Stimulated activated CD8-positive, alpha-beta memory T cell treated with anti-CD3 and anti-CD28 coated beads, Interleukin-15, amount 100 ng/mL, for 24 hours (primary cell): Measurements from ENCODE around the gene SPDEF.

Experiments
- DNase-seq: peaks from one replicate; pipeline ENCODE4 v3.0.0-alpha.2; 2020; ENCODE audit warnings: low read depth

SPDEF gene

DNA sequence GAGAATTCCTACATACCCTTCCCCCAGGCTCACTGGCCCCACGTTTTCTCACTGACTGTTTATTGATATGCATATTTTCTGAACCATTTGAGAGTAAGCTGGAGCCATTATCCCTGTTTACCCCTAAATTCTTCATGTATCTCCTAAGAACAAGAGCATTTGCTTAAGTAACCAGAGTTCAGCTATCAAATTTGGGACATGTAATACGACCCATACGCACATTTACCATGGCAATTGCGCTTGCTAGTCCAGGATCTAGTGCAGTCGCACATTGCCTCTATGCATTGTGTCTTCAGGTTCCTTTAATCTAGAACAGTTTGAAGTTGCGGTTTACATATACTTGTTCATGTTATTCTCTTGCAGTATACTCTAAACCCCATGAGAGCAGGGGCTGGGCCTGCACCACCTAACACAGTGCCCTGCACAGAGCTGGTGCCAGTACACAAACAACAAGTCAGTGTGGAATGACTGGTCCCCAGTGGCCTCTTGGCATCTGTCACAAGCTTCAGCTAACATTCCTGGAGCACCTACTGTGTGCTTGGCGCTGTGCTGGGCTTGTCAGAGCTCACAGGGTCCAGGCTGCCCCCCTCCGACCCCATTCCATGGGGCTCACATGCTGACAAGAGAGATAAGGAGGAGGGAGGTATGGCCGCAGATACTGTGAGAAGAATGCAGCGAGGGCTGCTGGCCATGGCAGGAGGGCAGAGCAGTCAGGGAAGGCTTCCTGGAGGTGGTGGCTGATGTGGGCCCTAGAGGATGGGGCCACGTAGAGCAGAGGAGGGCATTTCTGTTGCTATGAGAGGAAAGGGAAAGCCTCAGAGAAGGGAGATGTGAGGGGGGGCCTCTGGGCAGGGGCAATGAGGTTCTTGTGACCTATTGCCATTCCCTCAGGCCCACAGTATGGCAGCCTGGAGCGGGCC is 28.1 kb downstream of the SPDEF start:
- DNase-seq: no peak

DNA sequence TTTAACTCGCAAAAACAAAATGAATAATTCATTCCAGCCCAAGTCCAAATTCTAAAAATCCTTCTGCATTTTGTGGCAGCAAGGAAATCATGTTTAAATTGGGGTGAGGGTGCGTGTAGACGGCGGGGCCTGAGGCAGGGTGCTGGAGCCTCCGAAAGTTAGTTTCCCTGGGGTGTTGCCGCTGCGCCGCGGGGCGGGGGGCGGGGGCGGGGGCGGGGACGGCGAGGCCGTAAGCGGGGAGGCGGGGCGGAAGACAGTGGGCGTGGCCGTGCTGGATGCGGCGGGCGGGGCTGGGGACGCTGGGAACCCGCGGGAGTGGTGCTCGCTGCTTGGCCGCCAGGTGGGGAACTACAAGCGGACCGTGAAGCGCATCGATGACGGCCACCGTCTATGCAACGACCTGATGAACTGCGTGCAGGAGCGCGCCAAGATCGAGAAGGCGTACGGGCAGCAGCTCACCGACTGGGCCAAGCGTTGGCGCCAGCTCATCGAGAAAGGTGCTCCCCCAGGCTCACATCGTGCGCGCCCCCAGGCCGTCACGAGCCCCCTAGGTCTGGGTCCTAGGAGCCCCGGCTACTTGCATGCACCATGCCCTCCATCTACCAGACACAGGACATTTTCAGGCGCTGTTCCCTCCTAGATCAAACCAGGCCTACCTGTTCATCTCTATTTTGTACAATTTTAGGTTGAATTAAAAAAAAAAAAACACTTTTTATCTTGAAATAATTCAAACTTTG is 29.0 kb downstream of the SPDEF start:
- peak; percentile 96 for DNase-seq

DNA sequence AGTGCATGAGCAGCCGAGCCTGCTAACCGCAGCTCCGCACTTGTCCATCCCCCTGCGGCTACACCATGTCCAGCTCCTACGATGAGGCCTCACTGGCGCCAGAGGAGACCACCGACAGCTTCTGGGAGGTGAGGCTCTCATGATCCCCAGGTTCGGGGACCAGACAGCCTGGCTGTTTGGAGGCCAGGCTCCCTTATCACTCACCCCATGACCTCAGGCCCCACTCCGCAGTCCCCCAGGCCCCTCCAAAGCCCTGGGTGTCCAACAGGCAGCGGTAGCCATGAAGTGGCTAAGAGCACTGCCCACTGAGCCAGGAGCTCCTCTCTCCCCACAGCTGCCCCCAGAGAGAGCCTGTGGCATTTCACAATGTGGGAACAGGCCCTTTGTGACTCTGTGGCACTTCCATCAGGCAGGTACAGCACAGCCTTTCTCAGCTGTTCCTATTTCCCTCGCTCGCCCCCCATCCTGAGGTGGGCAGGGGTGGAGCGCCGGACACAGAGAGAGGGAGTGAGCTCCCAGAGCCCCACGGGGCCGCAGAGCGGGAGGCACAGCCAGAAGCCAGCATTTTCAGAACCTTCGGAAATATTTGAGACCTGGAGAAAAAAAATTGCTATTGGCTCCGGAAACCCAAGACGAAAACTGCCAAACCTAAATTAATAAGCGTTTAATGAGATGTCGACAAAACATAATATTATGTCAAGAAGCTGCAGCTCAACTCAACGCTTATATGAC is 29.7 kb downstream of the SPDEF start:
- no peak for DNase-seq

DNA sequence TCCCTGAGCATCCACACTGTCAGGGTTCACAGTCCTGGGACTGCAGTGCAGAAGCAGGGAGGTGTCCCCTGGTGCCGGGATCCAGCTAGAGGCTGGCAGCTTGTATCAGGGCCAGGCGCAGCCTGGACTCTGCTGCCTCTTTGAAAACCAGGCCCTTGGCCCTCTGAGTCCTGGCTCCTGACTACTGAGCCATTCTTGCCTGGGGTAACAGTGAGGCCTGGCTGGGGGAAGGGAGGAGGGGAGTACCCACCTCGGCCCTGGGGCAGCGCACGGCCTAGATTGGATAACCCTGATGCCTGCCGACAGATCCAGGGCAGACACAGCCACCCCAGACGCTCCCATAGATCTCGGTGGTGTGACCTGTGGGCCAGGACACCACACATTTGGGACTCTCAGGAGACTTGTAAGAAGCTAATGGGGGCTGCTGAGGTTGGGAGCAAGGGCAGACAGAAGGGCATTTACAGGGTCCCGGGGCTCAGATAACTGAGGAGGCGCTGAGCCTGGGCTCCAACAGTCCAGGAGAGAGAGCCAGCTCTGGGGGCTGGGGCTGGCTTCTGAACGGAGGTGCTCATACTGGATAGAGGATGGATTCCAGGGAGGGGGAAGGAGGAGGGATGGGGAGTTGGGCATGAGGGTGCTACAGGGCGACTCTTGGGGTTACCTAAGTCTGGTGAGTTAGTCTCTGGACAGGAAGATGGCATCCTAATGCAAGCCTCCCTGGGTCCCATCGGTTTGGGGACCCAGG is 30.5 kb downstream of the SPDEF start:
- DNase-seq: no peak

DNA sequence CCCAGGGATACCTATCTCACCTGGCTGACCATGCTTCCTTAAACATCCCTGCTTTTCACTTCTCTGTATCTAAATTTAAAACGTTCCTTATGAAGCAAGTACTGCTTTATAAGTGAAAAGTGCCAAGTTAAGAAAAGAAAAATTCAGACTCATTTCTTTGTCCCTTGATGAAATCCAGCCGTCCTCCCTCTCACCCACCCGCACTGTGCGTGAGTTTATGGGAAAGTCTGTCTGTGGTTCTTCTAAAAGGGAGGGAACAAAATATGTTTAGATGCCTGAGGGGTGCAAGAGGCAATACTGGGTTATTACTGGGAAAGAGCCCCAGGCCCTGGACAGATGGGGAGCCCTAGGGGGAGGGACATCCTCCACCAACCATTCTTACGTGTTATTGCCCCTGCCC is 31.2 kb downstream of the SPDEF start:
- no peak for DNase-seq

DNA sequence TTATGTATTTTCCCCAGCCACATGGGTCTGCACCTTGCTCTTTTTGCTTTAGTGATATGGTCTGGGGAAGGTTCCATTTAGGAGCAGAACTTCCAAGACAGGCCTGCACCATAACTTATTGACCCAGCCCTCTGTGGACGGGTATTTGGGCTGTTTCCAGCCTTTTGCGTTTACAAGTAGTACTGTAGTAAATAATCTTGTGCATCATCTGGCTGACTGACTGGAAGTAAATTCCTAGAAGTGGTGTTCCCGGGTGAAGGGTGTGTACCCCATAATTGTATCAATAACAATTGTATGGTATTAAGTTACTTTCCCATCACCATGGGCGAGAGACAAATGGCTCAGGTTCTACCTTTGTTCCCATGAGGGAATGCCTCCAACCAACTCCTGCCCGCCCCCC is 31.6 kb downstream of the SPDEF start:
- DNase-seq: no peak

DNA sequence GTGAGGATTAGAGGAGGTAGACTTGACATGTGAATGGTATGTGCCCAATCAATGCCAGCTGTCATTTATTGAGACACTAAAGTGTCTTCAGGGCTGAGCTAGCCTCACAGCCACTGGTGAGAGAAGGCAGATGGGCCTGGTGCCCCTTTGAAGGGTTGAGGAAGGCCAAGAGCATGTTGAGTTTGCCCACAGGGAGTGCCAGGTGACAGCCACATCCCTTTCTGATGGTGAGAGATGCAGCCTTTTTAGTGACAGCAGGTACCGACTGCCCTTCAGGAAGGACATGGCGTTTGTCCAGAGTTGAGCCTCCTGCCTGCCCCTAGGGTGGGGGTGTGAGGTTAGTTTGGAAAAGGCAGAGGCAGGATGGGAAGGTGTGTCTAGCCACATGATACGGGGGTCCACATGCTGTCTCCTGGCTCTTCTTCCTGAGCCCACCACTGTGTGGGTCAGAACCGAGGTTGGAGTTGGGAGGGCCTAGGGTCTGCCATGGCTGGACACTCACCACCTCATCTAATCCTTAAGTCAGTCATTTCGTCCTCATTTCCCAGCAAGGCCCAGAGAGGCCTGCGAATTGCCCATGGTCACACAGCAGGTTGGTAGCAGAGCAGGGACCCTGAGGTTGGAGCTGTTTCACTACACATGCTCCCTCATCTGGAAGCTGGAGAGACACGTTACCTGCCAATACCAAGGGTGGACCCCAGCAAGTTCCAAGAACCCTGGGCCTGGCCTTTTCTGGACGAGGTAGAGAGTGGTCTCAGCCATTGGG is 32.5 kb downstream of the SPDEF start:
- no peak for DNase-seq

DNA sequence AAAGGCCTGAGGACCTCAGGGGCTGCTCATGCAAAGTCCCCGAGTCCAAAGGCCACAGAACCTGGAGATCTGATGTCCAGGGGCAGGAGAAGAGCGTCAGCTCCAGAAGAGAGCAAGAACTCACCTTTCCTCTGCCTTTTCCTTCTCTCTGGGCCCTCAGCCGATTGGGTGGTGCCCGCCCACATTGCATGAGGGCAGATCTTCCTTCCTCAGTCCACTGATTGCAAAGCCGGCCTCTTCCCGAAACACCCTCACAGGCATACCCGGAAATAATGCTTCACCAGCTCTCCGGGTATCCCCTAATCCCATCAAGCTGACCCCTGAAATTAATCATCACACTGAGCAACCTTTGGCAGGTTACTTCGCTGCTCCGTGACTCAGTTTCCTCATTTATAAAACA is 33.4 kb downstream of the SPDEF start:
- no peak for DNase-seq

DNA sequence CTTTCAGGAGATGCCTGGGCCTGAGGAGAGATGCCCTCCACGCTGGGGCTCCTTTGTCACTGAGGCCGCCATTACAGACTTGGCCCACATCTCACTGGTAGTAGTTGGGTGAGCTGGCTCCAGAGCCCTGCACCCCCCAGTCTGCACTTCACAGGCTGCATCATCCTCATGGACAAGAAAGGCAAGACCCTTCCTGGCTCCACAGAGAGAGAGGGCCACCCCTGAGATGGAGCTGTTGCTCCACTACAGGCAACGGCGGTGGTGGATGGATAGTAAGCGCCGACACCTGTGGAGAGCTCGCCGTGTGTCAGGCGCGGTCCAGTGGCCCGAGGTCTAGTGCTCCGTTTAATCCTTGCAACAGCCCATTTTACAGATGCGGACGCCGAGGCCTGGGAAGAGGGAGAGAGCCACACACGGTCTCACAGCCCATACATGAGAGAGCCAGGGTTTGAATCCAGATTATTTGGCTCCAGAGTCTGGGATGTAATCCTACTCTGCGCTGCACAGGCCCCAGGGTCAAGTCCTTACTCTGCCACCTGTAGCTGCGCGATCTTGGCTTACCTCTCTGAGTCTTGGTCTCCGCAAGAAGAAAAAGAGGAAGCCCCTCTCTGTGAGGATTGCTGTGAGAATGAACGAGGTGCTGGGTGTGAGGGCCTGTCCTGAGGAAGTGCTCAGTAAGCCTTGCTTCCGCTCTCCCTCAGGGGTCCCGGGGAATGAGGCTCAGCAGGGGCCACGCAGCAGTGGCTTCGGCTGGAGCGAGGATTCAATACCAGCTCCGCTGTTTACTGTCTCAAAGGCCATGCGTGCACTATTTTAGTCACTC is 34.5 kb downstream of the SPDEF start:
- no peak for DNase-seq

DNA sequence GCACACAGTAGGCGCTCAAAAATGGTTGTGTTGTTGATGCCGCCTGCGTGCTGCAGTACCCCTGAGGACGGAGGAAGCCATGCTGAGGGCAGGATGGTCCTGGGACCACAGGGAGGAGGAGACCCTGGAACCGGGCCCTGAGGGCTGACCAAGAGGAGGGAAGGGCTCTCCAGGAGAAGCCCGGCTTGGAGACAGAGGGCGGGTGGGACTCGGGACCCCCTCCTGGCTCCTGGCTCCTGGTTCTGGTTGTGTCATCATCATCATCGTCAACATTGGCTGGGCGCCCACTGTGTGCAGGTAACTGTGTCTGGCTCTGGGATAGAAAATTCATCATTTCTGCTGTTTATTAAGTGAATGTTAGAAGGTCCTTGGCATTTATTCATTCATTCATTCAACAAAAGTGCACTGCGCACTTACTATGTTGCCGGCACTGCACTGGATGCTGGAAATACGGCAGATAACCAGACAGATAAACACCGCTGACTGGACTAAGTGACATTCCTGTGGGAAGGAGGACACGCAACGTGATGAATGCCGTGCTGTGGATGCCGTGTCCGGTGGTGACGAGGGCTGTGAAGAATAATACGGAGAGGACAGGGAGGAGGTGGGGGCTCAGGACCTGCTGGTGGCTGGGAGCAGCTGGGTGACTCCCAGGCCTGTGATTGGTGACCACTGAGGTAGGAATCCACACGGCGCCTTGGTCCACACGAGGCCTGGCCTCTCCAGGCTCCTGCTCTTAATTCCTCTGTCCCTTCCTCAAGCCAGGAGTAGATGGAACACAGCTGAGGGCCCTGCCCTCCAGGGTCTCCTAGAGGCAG is 35.3 kb downstream of the SPDEF start:
- DNase-seq: no peak

DNA sequence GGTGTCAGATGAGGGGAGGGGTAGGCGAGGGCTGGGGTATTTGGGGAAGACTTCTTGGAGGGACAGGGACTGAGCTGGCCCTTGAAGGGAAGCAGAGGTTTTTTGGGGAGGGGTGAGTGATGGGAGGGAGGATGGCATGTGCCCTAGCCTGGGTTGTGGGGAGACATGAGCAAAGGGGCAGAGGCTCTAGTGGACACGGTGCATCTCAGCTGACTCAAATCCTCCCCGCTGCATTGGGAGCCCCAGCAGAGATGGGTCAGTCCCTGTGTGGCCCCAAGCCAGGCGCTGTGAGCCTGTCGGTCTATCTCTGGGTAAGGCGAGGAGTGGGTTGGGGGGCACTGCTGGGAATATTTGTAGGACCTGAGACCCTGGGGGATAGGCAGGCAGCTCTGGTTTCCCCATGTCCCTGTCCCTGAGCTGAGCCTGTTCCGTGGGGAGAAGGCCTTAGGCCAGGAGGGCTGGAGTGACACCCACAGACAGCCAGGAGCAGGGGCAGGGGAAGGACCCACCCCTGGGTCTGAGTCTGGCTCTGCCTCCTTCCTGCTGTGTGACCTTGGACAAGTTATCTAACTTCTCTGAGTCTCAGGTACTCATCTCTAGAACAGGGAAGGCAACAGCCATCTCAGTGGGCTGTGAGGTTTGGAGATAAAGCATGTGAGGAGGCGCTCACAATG is 36.0 kb downstream of the SPDEF start:
- no peak for DNase-seq

DNA sequence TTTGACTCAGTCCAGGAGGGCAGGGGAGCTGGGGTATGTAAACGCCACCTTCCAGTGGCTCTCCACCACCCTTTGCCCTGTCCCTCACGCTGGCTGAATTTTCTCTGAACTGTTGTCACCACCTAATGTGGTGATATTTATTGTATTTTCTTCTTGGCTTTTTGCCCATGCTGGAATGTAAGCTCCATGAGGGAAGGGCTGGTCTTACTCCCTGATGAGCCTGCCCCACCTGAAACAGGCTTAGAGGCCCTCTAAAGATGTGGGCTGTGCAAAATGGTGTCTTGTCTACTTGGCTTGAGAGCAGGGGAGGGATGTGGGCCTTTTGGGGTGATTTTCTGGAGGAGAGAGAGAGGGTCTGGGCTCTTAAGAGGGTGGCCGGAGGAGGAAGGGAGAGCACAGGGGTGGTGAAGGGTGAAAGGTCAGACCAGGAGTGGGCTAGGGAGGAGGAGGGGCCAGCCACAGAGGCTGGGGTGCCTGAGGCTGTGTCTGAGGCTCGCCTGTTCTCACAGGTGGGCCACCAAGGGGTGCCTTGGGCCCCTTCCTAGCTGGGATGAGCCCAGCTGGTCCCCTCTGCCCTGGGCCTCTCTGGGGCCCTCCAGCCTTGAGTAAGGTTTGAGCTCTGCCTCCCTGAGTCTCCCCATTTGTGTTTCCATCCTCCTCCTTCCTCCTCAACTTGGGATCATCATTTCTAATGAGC is 37.3 kb downstream of the SPDEF start:
- no peak for DNase-seq

DNA sequence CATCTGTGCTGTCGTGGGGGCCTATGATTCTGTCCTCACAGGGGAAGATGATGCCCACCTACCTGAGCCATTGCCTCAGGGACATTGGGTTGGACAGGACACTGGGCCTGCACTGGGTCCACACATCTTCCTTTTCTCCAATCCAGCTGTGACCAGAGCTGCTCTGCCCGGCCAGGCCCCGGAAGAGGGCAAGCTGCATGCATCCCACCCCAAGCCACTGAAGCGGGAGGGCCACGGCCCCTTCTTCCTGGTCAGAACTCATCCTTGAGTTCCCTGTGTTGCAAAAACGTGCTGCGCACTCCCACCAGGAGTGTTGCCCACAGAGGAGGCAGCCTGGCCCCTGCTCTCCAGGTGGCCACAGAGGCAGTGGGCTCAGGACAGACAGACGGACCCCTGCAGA is 38.2 kb downstream of the SPDEF start:
- no peak for DNase-seq

DNA sequence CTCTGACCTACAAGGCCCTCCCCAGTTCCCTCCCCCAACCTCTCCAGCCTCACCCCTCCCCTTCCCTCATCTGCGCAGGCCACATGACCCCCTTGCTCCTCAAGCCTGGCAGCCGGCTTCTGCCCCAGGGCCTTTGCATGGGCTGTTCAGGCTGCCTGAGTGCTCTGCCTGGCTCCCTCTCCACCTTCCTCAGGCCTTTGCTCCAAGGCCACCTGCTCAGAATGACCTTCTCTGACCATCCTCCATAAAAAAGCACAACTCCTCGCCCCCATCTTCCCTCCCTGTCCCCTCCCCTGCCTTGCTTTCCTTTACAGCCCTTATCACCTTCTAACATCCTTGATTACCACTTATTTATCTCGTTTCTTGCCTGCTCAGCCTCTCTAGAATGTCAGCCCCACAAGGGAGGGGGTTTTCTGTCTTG is 38.7 kb downstream of the SPDEF start:
- DNase-seq: no peak

DNA sequence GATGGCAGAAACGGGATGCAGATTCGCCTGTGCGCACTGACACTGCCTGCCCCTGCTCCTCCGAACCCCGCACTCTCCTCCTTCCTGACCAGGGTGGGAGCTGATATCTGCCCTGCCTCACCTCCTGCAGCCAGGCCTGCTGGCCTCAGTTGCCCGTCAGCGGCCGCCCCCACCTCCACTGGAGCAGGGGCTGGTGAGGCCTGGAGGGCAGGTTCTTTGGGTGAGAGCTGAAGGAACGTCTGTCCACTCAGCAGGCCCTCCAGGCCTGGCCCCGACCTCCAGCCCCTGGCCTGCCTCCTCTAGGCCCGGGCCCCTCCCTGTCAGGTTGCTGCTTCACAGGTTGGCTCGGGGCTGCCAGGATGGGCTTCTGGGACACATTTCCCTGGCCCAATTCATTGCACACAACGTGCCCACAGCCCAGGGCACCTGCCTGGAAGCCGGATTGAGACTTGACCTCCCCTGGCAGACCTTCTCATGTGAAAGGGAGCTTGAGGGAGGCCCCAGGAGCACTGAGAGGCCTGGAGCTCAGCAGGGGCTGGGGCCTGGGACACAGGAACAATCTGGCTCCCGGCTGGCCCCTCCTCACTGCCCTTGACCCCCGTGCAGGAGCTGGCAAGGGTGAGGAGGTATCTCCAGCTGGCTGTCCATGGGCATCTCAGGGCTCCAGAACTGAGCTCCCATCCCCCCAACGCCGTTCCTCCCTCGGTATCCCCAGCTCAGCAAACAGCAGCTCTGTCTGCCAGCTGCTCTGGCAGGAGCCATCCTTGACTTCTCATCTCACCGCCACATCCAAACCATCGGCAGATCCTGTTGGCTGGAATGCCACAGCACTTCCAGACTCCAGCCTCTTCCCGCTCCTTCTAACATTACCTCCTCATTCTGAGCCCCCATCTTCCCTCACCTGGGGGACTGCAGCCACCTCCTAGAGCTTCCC is 39.5 kb downstream of the SPDEF start:
- no peak for DNase-seq

DNA sequence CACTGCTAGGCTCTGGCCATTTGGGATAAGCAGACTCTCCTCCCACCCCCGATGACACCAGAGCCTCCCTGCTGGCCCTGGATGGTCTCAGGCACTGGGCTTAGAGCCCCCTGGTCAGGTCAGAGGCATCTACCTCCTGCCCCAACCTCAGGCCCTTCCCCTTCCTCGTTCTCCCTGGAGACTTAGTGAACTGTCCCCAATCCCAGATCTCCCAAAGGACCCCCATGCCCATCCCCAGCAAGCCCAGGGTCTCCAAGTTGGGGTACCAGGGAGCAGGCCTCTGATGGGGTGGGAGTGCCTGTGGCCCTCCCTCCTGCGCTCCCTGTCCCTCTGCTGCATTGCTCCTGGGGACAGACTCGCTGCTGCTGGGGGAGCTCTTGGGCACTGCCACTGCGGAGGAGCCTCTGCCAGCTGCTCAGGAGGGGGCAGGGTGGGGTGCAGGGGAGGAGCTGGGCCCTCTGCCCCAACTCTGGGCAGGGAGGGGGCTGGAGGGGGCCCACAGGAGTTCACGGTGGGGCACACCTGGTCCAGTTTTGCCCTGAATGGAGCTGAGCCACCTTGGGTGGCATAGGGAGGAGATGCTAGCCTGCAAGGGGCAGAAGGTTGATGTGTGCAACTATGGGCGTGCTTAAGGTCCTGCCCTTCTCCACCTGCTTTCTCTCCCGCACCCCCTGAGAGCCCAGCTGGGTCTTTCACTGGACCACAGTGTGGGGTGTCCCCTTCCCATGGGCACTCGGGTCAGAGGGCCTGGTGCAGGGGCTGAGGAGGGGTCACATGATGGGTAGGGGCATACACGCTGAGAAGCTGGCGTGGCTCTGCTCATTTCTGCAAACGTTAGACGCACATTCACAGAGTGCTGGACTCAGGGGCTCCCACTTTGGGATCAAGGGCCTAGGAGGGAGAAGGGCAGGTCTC is 40.4 kb downstream of the SPDEF start:
- no peak for DNase-seq
